K562 (cell line): Measurements from ENCODE around the gene RHOC. TPM values are rescaled to one million over a fixed set of nuclear protein-coding genes. Genes with fewer than 3 reads are reported as not detected.

Experiments used
- CBFA2T2 ChIP-seq: fragments of 450-650 bp; conservative IDR thresholded peaks from 2 replicates; pipeline ENCODE4 v1.6.1; 2017; ENCODE audit warnings: mild to moderate bottlenecking
- COPS2 ChIP-seq: fragments of 450-650 bp; conservative IDR thresholded peaks from 2 replicates; pipeline ENCODE4 v1.6.1; 2016; ENCODE audit warnings: mild to moderate bottlenecking, moderate library complexity
- CREM ChIP-seq: IDR thresholded peaks from 2 replicates; pipeline ENCODE4 v1.6.1; 2014; ENCODE audit warnings: antibody characterized with exemption, low read depth
- CTBP1 ChIP-seq: fragments of 450-650 bp; IDR thresholded peaks from 2 replicates; pipeline ENCODE4 v1.6.1; 2016; ENCODE audit warnings: borderline replicate concordance
- CXXC5 ChIP-seq: fragments of 250-450 bp; sonication (Bioruptor Pico); IDR thresholded peaks from 2 replicates; pipeline ENCODE4 v1.8.0; 2022; ENCODE audit warnings: inconsistent platforms, mild to moderate bottlenecking, moderate library complexity
- FUS ChIP-seq: fragments of 200-400 bp; formaldehyde crosslinking; optimal IDR thresholded peaks from 2 replicates; pipeline ENCODE3; 2017; ENCODE audit warnings: low read depth, low read length
- PHF20 ChIP-seq: fragments of 450-650 bp; IDR thresholded peaks from 2 replicates; pipeline ENCODE4 v1.6.1; 2018; ENCODE audit not compliant: partially characterized antibody
- SIX5 ChIP-seq, 2 experiments: IDR thresholded peaks; 2 replicates each; pipeline ENCODE4 v1.6.1; 2011; ENCODE audit warnings: low read length in 2 of 2, borderline replicate concordance in 1 of 2, low read depth in 1 of 2, mild to moderate bottlenecking in 1 of 2, moderate library complexity in 1 of 2; ENCODE audit not compliant: insufficient read depth in 1 of 2
- ZNF146 ChIP-seq: IDR thresholded peaks from one replicate; pipeline ENCODE4 v1.6.1; 2018; ENCODE audit warnings: missing compliant biosample characterization; ENCODE audit not compliant: unreplicated experiment
- ZNF551 ChIP-seq: fragments of 250-450 bp; sonication (Bioruptor Pico); IDR thresholded peaks from 2 replicates; pipeline ENCODE4 v1.5.0; 2021; ENCODE audit warnings: mild to moderate bottlenecking, moderate library complexity
- polyA plus RNA-seq, 8 experiments: library from polyadenylated mRNA; depleted of rRNA in 4 of 8; stranded (reverse) in 5 of 8; unstranded in 3 of 8; fragments of >200 nt; fragmentation: Nextera tagmentation in 2 of 8; fragmentation: Illumina TruSeq in 1 of 8; extraction: Ambion mirVana in 2 of 8; extraction: Trizol in 1 of 8; gene quantifications; 2 replicates each; pipeline versions ENCODE4 v1.2.1 to v1.2.3, GENCODE V29; 2011 to 2014; ENCODE audit warnings: inconsistent platforms in 1 of 8, missing spikeins in 1 of 8
- total RNA-seq, 7 experiments: library from RNA; depleted of rRNA in 6 of 7; stranded (reverse); fragments of >200 nt in 6 of 7; fragmentation: Illumina TruSeq in 2 of 7; extraction: Trizol in 2 of 7; gene quantifications; 2 replicates each; pipeline versions ENCODE4 v1.2.1 to v1.2.3, GENCODE V29; 2011 to 2021; ENCODE audit warnings: low replicate concordance in 1 of 7
- TF ChIP-seq, protein P1 (sequence below): sonication (generic); formaldehyde crosslinking; IDR thresholded peaks from 2 replicates; pipeline ENCODE4 v1.8.0; 2023; ENCODE audit warnings: mild to moderate bottlenecking, missing genetic modification reagents
- TF ChIP-seq, protein P2 (sequence below): sonication (generic); formaldehyde crosslinking; IDR thresholded peaks from 2 replicates; pipeline ENCODE4 v1.8.1; 2022; ENCODE audit warnings: missing genetic modification reagents
- TF ChIP-seq, protein P3 (sequence below): sonication (generic); formaldehyde crosslinking; IDR thresholded peaks from 2 replicates; pipeline ENCODE4 v1.8.0; 2022; ENCODE audit warnings: mild to moderate bottlenecking, missing genetic modification reagents
- TF ChIP-seq, protein P4 (sequence below), 2 experiments: fragments of 200-800 bp in 1 of 2; sonication (Bioruptor generic) in 1 of 2; sonication (generic) in 1 of 2; formaldehyde crosslinking in 1 of 2; IDR thresholded peaks in 1 of 2; conservative IDR thresholded peaks in 1 of 2; 2 replicates each; pipeline versions ENCODE4 v1.5.0 to v1.6.1; 2016 to 2020; ENCODE audit warnings: missing compliant biosample characterization in 1 of 2, missing genetic modification characterization in 1 of 2, missing genetic modification reagents in 1 of 2
- TF ChIP-seq, protein P5 (sequence below), 3 experiments: fragments of 200-800 bp in 1 of 3; sonication (Bioruptor generic) in 1 of 3; sonication (generic) in 1 of 3; formaldehyde crosslinking in 1 of 3; IDR thresholded peaks; 2 replicates each; pipeline versions ENCODE4 v1.6.1 to v1.8.0; 2016 to 2022; ENCODE audit warnings: mild to moderate bottlenecking in 2 of 3, missing compliant biosample characterization in 2 of 3, missing genetic modification characterization in 2 of 3, missing genetic modification reagents in 1 of 3

Gene RHOC
- total and polyA plus RNA-seq, 9 of the 15 experiments (the other 6 are each of a cell fraction or from before 2014, with no cell fraction given) = 35.2 to 364 (median 204) TPM

DNA sequence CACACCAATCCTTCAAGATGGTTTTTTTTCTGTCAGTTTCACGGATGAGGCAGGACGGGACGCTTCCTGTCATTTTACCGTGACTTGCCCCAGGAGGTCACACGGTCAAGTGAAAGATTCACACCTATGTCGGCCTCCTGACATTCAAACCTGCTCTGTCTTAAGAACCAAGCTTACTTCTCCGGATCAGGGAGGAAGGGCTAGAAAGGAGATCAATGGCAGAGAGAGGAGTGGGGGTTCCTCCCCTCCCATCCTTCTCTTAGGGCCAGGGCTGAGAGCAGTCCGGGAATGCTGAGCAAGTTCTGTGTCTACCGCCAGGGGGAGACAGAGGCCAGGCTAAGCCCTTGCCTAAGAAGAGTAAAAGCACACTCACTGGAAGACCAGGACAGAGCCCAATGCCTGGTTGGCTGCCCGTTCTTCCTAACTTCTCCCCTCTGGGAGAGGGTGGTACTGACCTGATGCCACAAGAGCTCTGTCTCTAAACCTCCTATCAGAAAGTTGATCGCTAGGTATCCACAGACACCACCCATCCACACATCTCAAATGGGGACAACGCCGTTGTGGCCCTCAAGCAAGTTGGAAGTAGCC lies 9.3 kb upstream of the RHOC start (continued):
- TF ChIP-seq, protein P1, sequence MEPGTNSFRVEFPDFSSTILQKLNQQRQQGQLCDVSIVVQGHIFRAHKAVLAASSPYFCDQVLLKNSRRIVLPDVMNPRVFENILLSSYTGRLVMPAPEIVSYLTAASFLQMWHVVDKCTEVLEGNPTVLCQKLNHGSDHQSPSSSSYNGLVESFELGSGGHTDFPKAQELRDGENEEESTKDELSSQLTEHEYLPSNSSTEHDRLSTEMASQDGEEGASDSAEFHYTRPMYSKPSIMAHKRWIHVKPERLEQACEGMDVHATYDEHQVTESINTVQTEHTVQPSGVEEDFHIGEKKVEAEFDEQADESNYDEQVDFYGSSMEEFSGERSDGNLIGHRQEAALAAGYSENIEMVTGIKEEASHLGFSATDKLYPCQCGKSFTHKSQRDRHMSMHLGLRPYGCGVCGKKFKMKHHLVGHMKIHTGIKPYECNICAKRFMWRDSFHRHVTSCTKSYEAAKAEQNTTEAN = no peak
- TF ChIP-seq, protein P2, sequence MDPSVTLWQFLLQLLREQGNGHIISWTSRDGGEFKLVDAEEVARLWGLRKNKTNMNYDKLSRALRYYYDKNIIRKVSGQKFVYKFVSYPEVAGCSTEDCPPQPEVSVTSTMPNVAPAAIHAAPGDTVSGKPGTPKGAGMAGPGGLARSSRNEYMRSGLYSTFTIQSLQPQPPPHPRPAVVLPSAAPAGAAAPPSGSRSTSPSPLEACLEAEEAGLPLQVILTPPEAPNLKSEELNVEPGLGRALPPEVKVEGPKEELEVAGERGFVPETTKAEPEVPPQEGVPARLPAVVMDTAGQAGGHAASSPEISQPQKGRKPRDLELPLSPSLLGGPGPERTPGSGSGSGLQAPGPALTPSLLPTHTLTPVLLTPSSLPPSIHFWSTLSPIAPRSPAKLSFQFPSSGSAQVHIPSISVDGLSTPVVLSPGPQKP (CRISPR knock-in tag) = no peak
- TF ChIP-seq CTBP1 (peak; percentile 69; the same call in 1 of the 2 replicates), PHF20 (no peak), FUS (no peak), SIX5 (IDR thresholded peaks at IDR 0.05; ENCODE audit: borderline replicate concordance in 1 of 2, insufficient read depth in 1 of 2, low read depth in 1 of 2, low read length in 2 of 2) (no peak), CREM (0 out of 2 replicates have a peak, but pooled peaks have one; percentile 32), COPS2 (no peak), CXXC5 (CRISPR knock-in tag) (no peak), ZNF551 (CRISPR knock-in tag) (no peak), ZNF146 (CRISPR knock-in tag) (no peak), CBFA2T2 (no peak)
- TF ChIP-seq, protein P3, sequence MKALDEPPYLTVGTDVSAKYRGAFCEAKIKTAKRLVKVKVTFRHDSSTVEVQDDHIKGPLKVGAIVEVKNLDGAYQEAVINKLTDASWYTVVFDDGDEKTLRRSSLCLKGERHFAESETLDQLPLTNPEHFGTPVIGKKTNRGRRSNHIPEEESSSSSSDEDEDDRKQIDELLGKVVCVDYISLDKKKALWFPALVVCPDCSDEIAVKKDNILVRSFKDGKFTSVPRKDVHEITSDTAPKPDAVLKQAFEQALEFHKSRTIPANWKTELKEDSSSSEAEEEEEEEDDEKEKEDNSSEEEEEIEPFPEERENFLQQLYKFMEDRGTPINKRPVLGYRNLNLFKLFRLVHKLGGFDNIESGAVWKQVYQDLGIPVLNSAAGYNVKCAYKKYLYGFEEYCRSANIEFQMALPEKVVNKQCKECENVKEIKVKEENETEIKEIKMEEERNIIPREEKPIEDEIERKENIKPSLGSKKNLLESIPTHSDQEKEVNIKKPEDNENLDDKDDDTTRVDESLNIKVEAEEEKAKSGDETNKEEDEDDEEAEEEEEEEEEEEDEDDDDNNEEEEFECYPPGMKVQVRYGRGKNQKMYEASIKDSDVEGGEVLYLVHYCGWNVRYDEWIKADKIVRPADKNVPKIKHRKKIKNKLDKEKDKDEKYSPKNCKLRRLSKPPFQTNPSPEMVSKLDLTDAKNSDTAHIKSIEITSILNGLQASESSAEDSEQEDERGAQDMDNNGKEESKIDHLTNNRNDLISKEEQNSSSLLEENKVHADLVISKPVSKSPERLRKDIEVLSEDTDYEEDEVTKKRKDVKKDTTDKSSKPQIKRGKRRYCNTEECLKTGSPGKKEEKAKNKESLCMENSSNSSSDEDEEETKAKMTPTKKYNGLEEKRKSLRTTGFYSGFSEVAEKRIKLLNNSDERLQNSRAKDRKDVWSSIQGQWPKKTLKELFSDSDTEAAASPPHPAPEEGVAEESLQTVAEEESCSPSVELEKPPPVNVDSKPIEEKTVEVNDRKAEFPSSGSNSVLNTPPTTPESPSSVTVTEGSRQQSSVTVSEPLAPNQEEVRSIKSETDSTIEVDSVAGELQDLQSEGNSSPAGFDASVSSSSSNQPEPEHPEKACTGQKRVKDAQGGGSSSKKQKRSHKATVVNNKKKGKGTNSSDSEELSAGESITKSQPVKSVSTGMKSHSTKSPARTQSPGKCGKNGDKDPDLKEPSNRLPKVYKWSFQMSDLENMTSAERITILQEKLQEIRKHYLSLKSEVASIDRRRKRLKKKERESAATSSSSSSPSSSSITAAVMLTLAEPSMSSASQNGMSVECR (CRISPR knock-in tag) = peak; percentile 44; the same call in 1 of the 2 replicates
- TF ChIP-seq, protein P4, sequence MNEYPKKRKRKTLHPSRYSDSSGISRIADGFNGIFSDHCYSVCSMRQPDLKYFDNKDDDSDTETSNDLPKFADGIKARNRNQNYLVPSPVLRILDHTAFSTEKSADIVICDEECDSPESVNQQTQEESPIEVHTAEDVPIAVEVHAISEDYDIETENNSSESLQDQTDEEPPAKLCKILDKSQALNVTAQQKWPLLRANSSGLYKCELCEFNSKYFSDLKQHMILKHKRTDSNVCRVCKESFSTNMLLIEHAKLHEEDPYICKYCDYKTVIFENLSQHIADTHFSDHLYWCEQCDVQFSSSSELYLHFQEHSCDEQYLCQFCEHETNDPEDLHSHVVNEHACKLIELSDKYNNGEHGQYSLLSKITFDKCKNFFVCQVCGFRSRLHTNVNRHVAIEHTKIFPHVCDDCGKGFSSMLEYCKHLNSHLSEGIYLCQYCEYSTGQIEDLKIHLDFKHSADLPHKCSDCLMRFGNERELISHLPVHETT (CRISPR knock-in tag; conservative IDR thresholded peaks at IDR 0.05 in 1 of 2, IDR thresholded peaks at IDR 0.05 in 1 of 2) = no peak
- TF ChIP-seq, protein P5, sequence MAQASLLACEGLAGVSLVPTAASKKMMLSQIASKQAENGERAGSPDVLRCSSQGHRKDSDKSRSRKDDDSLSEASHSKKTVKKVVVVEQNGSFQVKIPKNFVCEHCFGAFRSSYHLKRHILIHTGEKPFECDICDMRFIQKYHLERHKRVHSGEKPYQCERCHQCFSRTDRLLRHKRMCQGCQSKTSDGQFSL (CRISPR knock-in tag; IDR thresholded peaks at IDR 0.05) = peak; percentile 70; the same call in 1 of the 2 replicates
- TF ChIP-seq, protein P5 (tag; IDR thresholded peaks at IDR 0.05) = no peak
